Measurements from ENCODE around the gene COP1. TPM values are rescaled to one million over a fixed set of nuclear protein-coding genes. Genes with fewer than 3 reads are reported as not detected.
"Not testable (repeated sequence)": the region's sequence is repeated elsewhere in the genome, so short reads cannot be mapped to it uniquely, and the experiment has no call there.

Gene COP1
- total and polyA plus RNA-seq, 2 of the 8 experiments (the other 6 are each of a cell fraction or from before 2014, with no cell fraction given) = 26.2 to 44.9 TPM

- no peak overlapping the region for H3K18ac ChIP-seq (ENCODE audit: extremely low read depth, low read length)
- no peaks in the 10 kb centered on the region; a peak in 1 of 8 replicates for H3K36me3 ChIP-seq (ENCODE audit: control insufficient read depth in 2 of 4, insufficient read depth in 4 of 4, low read length in 3 of 4)
- no peaks in the 10 kb centered on the region for H3K23me2 ChIP-seq (ENCODE audit: low read depth, low read length)
- no peak for FAIRE-seq
- H3K4me2 ChIP-seq (ENCODE audit: insufficient read depth in 1 of 2, low read depth in 2 of 2, low read length in 2 of 2) = no peak overlapping the region
- H3K79me2 ChIP-seq (ENCODE audit: control insufficient read depth in 1 of 2, insufficient read depth in 2 of 2, low read length in 2 of 2) = no peaks in the 10 kb centered on the region
- no peak for TF ChIP-seq CHD2 (IDR thresholded peaks at IDR 0.05; ENCODE audit: low read length)
- no peaks in the 10 kb centered on the region for H3K27me3 ChIP-seq (replicated peaks in 1 of 4; ENCODE audit: control insufficient read depth in 3 of 4, extremely low read depth in 1 of 4, insufficient read depth in 3 of 4, low read length in 3 of 4)
- H4K91ac ChIP-seq (replicated peaks; ENCODE audit: insufficient read length, low read length) = no peak overlapping the region
- H3K79me1 ChIP-seq (ENCODE audit: low read depth, low read length) = no peaks in the 10 kb centered on the region
- no peak overlapping the region for H2BK12ac ChIP-seq (ENCODE audit: low read depth, low read length)
- no peak for DNase-seq (ENCODE audit: low read depth in 1 of 2, low spot score in 2 of 2)
- no peak overlapping the region for H2AK5ac ChIP-seq (ENCODE audit: low read depth, low read length)
- ChIA-PET CTCF (ENCODE audit: partially characterized antibody) (interaction anchor here (0.6 to 1.3 kb wide), 3 partner anchors 12 to 142 kb away, joined by 3 read pairs; no protein-coding TSS in a partner anchor), POLR2A (ENCODE audit: partially characterized antibody) (no interaction called here)
- H2BK20ac ChIP-seq (ENCODE audit: low read length) = no peak overlapping the region
- H2BK15ac ChIP-seq (ENCODE audit: low read length) = no peak overlapping the region
- no peak overlapping the region for H3K9ac ChIP-seq (replicated peaks in 1 of 4; ENCODE audit: extremely low read depth in 1 of 4, low read depth in 3 of 4, low read length in 3 of 4)
- no peaks in the 10 kb centered on the region for H4K20me1 ChIP-seq (replicated peaks in 1 of 2; ENCODE audit: control insufficient read depth in 1 of 2, insufficient read depth in 2 of 2, low read length in 2 of 2)
- no peaks in the 10 kb centered on the region for H3K4me1 ChIP-seq (replicated peaks in 1 of 4; ENCODE audit: control insufficient read depth in 3 of 4, insufficient read depth in 4 of 4, low read length in 3 of 4)
- H4K8ac ChIP-seq (ENCODE audit: extremely low read depth, insufficient read depth, low read length) = no peak overlapping the region
- H2BK120ac ChIP-seq (replicated peaks; ENCODE audit: low read depth, low read length) = no peak overlapping the region
- H2AFZ ChIP-seq (ENCODE audit: low read length) = no peak overlapping the region
- H3K4me3 ChIP-seq (ENCODE audit: extremely low read depth in 1 of 4, insufficient read depth in 2 of 4, low read depth in 3 of 4, low read length in 4 of 4) = no peak overlapping the region
- no peak overlapping the region for H3K27ac ChIP-seq (ENCODE audit: low read depth, low read length)
- no peak overlapping the region for H3K56ac ChIP-seq (replicated peaks; ENCODE audit: insufficient read length, low read depth, low read length)
- H3K9me3 ChIP-seq (ENCODE audit: insufficient read depth in 2 of 2, low read depth in 1 of 2, low read length in 1 of 2) = no peaks in the 10 kb centered on the region
- no peak overlapping the region for H3K14ac ChIP-seq (ENCODE audit: insufficient read length)
- H4K5ac ChIP-seq (ENCODE audit: insufficient read length, low read depth, low read length) = no peak overlapping the region
- no peak overlapping the region for H3K23ac ChIP-seq (ENCODE audit: insufficient read length)
- no peak overlapping the region for H2BK5ac ChIP-seq (ENCODE audit: low read depth, low read length)
- no peak overlapping the region for H3K4ac ChIP-seq (replicated peaks; ENCODE audit: insufficient read length, low read depth, low read length)
Observed at GRCh38 chr1:176029155-176029554, 177.9 kb downstream of the COP1 start.

GRCh38 chr1:176027934-176028333 is 179.2 kb downstream of the COP1 start:
- H3K4me1 ChIP-seq (replicated peaks in 1 of 4; ENCODE audit: control insufficient read depth in 3 of 4, insufficient read depth in 4 of 4, low read length in 3 of 4); H3K36me3 ChIP-seq (ENCODE audit: control insufficient read depth in 2 of 4, insufficient read depth in 4 of 4, low read length in 3 of 4); POLR2A ChIA-PET (ENCODE audit: partially characterized antibody); H4K8ac ChIP-seq (ENCODE audit: extremely low read depth, insufficient read depth, low read length); H3K79me1 ChIP-seq (ENCODE audit: low read depth, low read length); H3K9ac ChIP-seq (replicated peaks in 1 of 4; ENCODE audit: extremely low read depth in 1 of 4, low read depth in 3 of 4, low read length in 3 of 4); H3K23me2 ChIP-seq (ENCODE audit: low read depth, low read length); H3K18ac ChIP-seq (ENCODE audit: extremely low read depth, low read length); H3K4me3 ChIP-seq (ENCODE audit: extremely low read depth in 1 of 4, insufficient read depth in 2 of 4, low read depth in 3 of 4, low read length in 4 of 4); H3K27ac ChIP-seq (ENCODE audit: low read depth, low read length); H4K5ac ChIP-seq (ENCODE audit: insufficient read length, low read depth, low read length); H2AK5ac ChIP-seq (ENCODE audit: low read depth, low read length); DNase-seq (ENCODE audit: low read depth in 1 of 2, low spot score in 2 of 2); H2BK20ac ChIP-seq (ENCODE audit: low read length); H2AFZ ChIP-seq (ENCODE audit: low read length); FAIRE-seq; H2BK5ac ChIP-seq (ENCODE audit: low read depth, low read length); H2BK120ac ChIP-seq (replicated peaks; ENCODE audit: low read depth, low read length); H3K4ac ChIP-seq (replicated peaks; ENCODE audit: insufficient read length, low read depth, low read length); H3K9me3 ChIP-seq (ENCODE audit: insufficient read depth in 2 of 2, low read depth in 1 of 2, low read length in 1 of 2); H2BK15ac ChIP-seq (ENCODE audit: low read length); H3K56ac ChIP-seq (replicated peaks; ENCODE audit: insufficient read length, low read depth, low read length); H2BK12ac ChIP-seq (ENCODE audit: low read depth, low read length); H3K79me2 ChIP-seq (ENCODE audit: control insufficient read depth in 1 of 2, insufficient read depth in 2 of 2, low read length in 2 of 2); H4K20me1 ChIP-seq (replicated peaks in 1 of 2; ENCODE audit: control insufficient read depth in 1 of 2, insufficient read depth in 2 of 2, low read length in 2 of 2); H3K27me3 ChIP-seq (replicated peaks in 1 of 4; ENCODE audit: control insufficient read depth in 3 of 4, extremely low read depth in 1 of 4, insufficient read depth in 3 of 4, low read length in 3 of 4); H3K4me2 ChIP-seq (ENCODE audit: insufficient read depth in 1 of 2, low read depth in 2 of 2, low read length in 2 of 2); H3K14ac ChIP-seq (ENCODE audit: insufficient read length); H3K23ac ChIP-seq (ENCODE audit: insufficient read length); H4K91ac ChIP-seq (replicated peaks; ENCODE audit: insufficient read length, low read length): not testable (repeated sequence)
- CTCF ChIA-PET (ENCODE audit: partially characterized antibody) = interaction anchor here (1.1 to 1.3 kb wide), 2 partner anchors 46 to 141 kb away, joined by 3 read pairs; no protein-coding TSS in a partner anchor
- 88% methylated on average over 4 of the region's 4 CpGs; no CpG with 5 or more reads in 1 of the 2 experiments for WGBS, 2 experiments (ENCODE audit: extremely low coverage in 1 of 2, insufficient coverage in 1 of 2, insufficient read length in 1 of 2, insufficient replicate concordance in 2 of 2, low coverage in 1 of 2, low lambda C conversion rate in 2 of 2, missing lambda C conversion rate in 1 of 2)
